Astrocyte (in vitro differentiated cells and primary cell): Measurements from ENCODE around the gene ZNF629. TPM values are rescaled to one million over a fixed set of nuclear protein-coding genes. Genes with fewer than 3 reads are reported as not detected.
A peak's percentile ranks its signal among the peaks of the same experiment; 100 is the strongest.

Experiments used
- DNase-seq: peaks from one replicate; pipeline ENCODE4 v3.0.0-alpha.2; 2010; ENCODE audit warnings: low read depth
- FAIRE-seq: peaks from 2 replicates; lab custom pipeline; 2011; peaks lifted over from hg19 to GRCh38; lab: Jason Lieb, UNC
- H2AFZ ChIP-seq: 2 replicates; pipeline ENCODE4 v1.6.0; 2012; ENCODE audit warnings: low read depth, low read length, inconsistent platforms
- H3K27ac ChIP-seq: 2 replicates; pipeline ENCODE4 v1.5.1; 2011; ENCODE audit warnings: low read depth, low read length, inconsistent platforms
- H3K27me3 ChIP-seq: 2 replicates; pipeline ENCODE4 v1.6.0; 2011; ENCODE audit warnings: low read length, inconsistent platforms; ENCODE audit not compliant: insufficient read depth
- H3K36me3 ChIP-seq: 2 replicates; pipeline ENCODE4 v1.5.1; 2011; ENCODE audit warnings: low read length, inconsistent platforms; ENCODE audit not compliant: insufficient read depth
- H3K4me1 ChIP-seq: 2 replicates; pipeline ENCODE4 v1.5.1; 2011; ENCODE audit warnings: low read length, inconsistent platforms; ENCODE audit not compliant: insufficient read depth
- H3K4me2 ChIP-seq: 2 replicates; pipeline ENCODE4 v1.6.0; 2012; ENCODE audit warnings: low read length, inconsistent platforms
- H3K4me3 ChIP-seq: 2 replicates; pipeline ENCODE4 v1.5.1; 2011; ENCODE audit warnings: low read depth, mild to moderate bottlenecking, low read length, inconsistent platforms; ENCODE audit not compliant: insufficient read depth
- H3K79me2 ChIP-seq: 2 replicates; pipeline ENCODE4 v1.6.0; 2012; ENCODE audit warnings: mild to moderate bottlenecking, low read length, inconsistent platforms; ENCODE audit not compliant: insufficient read depth
- H3K9ac ChIP-seq: 2 replicates; pipeline ENCODE4 v1.6.0; 2012; ENCODE audit warnings: mild to moderate bottlenecking, low read length, inconsistent platforms
- H3K9me3 ChIP-seq: 2 replicates; pipeline ENCODE4 v1.5.1; 2012; ENCODE audit warnings: low read depth, mild to moderate bottlenecking, low read length, inconsistent platforms; ENCODE audit not compliant: insufficient read depth
- H4K20me1 ChIP-seq: 2 replicates; pipeline ENCODE4 v1.6.0; 2012; ENCODE audit warnings: low read length, inconsistent platforms; ENCODE audit not compliant: insufficient read depth
- H3K27ac Mint-ChIP-seq: one replicate; pipeline ENCODE4 v1.8.0; 2021; ENCODE audit warnings: mild to moderate bottlenecking, mixed read lengths; ENCODE audit not compliant: unreplicated experiment
- H3K27me3 Mint-ChIP-seq: one replicate; pipeline ENCODE4 v1.8.0; 2021; ENCODE audit warnings: low read depth, mixed read lengths; ENCODE audit not compliant: unreplicated experiment
- H3K36me3 Mint-ChIP-seq: one replicate; pipeline ENCODE4 v1.8.0; 2021; ENCODE audit warnings: low read depth, mixed read lengths; ENCODE audit not compliant: unreplicated experiment
- H3K4me1 Mint-ChIP-seq: one replicate; pipeline ENCODE4 v1.8.0; 2021; ENCODE audit warnings: low read depth, mixed read lengths; ENCODE audit not compliant: unreplicated experiment
- H3K4me3 Mint-ChIP-seq: one replicate; pipeline ENCODE4 v1.8.0; 2021; ENCODE audit warnings: mild to moderate bottlenecking, moderate library complexity, mixed read lengths; ENCODE audit not compliant: unreplicated experiment
- H3K9me3 Mint-ChIP-seq: one replicate; pipeline ENCODE4 v1.8.0; 2021; ENCODE audit warnings: mild to moderate bottlenecking, mixed read lengths; ENCODE audit not compliant: unreplicated experiment
- EZH2 ChIP-seq: IDR thresholded peaks from 2 replicates; pipeline ENCODE4 v1.6.1; 2012; ENCODE audit warnings: mild to moderate bottlenecking, low read length, inconsistent platforms; ENCODE audit not compliant: insufficient read depth
- total RNA-seq: library from RNA; stranded (reverse); gene quantifications from 2 replicates; pipeline ENCODE4 v1.2.1, GENCODE V29; 2021
- TF ChIP-seq, protein P1 (sequence below): IDR thresholded peaks from 2 replicates; pipeline ENCODE4 v1.5.1; 2011; ENCODE audit warnings: low read depth, mild to moderate bottlenecking, inconsistent platforms, low read length, moderate library complexity; ENCODE audit not compliant: insufficient read depth

The ZNF629 gene
- total RNA-seq, 1 donor from 2014 or later: 17.6 TPM

GRCh38 chr16:30805056-30805369, 18.0 kb upstream of the ZNF629 start:
- peaks cover 14% of the 10 kb centered on the region for H3K27me3 Mint-ChIP-seq
- peak overlapping the region; percentile 91 for H2AFZ ChIP-seq
- H3K27me3 ChIP-seq: no peaks in the 10 kb centered on the region
- H3K4me3 Mint-ChIP-seq: peak overlapping the region; percentile 86
- TF ChIP-seq, protein P1, sequence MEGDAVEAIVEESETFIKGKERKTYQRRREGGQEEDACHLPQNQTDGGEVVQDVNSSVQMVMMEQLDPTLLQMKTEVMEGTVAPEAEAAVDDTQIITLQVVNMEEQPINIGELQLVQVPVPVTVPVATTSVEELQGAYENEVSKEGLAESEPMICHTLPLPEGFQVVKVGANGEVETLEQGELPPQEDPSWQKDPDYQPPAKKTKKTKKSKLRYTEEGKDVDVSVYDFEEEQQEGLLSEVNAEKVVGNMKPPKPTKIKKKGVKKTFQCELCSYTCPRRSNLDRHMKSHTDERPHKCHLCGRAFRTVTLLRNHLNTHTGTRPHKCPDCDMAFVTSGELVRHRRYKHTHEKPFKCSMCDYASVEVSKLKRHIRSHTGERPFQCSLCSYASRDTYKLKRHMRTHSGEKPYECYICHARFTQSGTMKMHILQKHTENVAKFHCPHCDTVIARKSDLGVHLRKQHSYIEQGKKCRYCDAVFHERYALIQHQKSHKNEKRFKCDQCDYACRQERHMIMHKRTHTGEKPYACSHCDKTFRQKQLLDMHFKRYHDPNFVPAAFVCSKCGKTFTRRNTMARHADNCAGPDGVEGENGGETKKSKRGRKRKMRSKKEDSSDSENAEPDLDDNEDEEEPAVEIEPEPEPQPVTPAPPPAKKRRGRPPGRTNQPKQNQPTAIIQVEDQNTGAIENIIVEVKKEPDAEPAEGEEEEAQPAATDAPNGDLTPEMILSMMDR: no peak
- no peak for TF ChIP-seq EZH2
- FAIRE-seq: no peak
- peaks cover 12% of the 10 kb centered on the region for H3K4me1 ChIP-seq
- no peak for DNase-seq
- peak overlapping the region; percentile 97 for H3K4me2 ChIP-seq
- no peaks in the 10 kb centered on the region for H3K9me3 Mint-ChIP-seq
- no peaks in the 10 kb centered on the region for H4K20me1 ChIP-seq
- peak overlapping the region; percentile 70 for H3K27ac ChIP-seq
- no peaks in the 10 kb centered on the region for H3K36me3 ChIP-seq
- peak overlapping the region; percentile 70 for H3K4me3 ChIP-seq
- no peaks in the 10 kb centered on the region for H3K79me2 ChIP-seq
- peak overlapping the region; percentile 62 for H3K27ac Mint-ChIP-seq
- H3K4me1 Mint-ChIP-seq: peaks cover 8% of the 10 kb centered on the region
- peak overlapping the region; percentile 88 for H3K9ac ChIP-seq
- no peaks in the 10 kb centered on the region for H3K9me3 ChIP-seq
- H3K36me3 Mint-ChIP-seq: no peaks in the 10 kb centered on the region

- H3K27me3 Mint-ChIP-seq: peaks cover 14% of the 10 kb centered on the region
- peaks cover 8% of the 10 kb centered on the region for H3K4me1 Mint-ChIP-seq
Observed at GRCh38 chr16:30802936-30803335, 15.9 kb upstream of the ZNF629 start.

DNA sequence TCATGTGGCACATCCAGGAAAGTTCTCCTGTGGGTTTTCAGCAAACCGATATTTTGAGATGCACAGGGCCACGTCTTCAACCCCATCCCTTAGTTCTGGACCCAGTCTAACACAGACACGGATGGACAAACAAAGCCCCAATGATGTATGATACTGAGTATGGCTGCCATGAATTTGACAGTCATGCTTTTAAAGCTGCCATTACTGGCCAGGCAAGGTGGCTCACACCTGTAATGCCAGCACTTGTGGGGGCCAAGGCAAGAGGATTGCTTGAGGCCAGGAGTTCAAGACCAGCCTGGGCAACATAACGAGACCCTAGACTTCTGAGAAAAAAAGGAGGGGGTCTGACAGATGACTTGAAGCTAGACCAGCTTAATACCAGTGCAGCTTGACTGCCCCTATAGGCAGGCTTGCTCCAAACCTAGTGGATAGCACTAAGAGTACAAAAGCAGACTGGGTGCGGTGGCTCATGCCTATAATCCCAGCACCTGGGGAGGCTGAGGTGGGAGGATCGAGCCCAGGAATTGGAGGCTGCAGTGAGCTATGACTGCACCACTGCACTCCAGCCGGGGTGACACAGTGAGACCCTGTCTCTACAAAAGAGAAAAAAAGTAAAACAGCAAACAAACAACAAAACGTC, 10.8 kb upstream of the ZNF629 start:
- TF ChIP-seq, protein P1: no peak
- no peak for TF ChIP-seq EZH2
- Histone ChIP-seq H3K4me3 (no peak overlapping the region), H3K9ac (no peak overlapping the region), H3K79me2 (no peaks in the 10 kb centered on the region), H3K4me1 (no peaks in the 10 kb centered on the region), H3K27me3 (no peaks in the 10 kb centered on the region), H3K4me2 (no peak overlapping the region), H3K36me3 (no peaks in the 10 kb centered on the region), H2AFZ (no peak overlapping the region), H3K9me3 (no peaks in the 10 kb centered on the region), H3K27ac (no peak overlapping the region), H4K20me1 (no peaks in the 10 kb centered on the region)
- H3K27ac Mint-ChIP-seq: no peak overlapping the region
- H3K4me3 Mint-ChIP-seq: no peak overlapping the region
- H3K27me3 Mint-ChIP-seq: peaks cover 19% of the 10 kb centered on the region
- no peaks in the 10 kb centered on the region for H3K36me3 Mint-ChIP-seq
- DNase-seq (no peak), FAIRE-seq (no peak)
- H3K9me3 Mint-ChIP-seq: no peaks in the 10 kb centered on the region
- no peaks in the 10 kb centered on the region for H3K4me1 Mint-ChIP-seq

More at GRCh38 chr16:30802936-30803335, 15.9 kb upstream of the ZNF629 start:
- Histone ChIP-seq H3K9me3 (no peaks in the 10 kb centered on the region), H3K9ac (no peak overlapping the region), H3K79me2 (no peaks in the 10 kb centered on the region), H3K36me3 (no peaks in the 10 kb centered on the region), H3K27me3 (no peaks in the 10 kb centered on the region), H4K20me1 (no peaks in the 10 kb centered on the region), H3K27ac (no peak overlapping the region), H3K4me3 (no peak overlapping the region), H2AFZ (no peak overlapping the region), H3K4me1 (peaks cover 12% of the 10 kb centered on the region), H3K4me2 (no peak overlapping the region)
- Mint-ChIP-seq H3K4me3 (no peak overlapping the region), H3K27ac (peak overlapping the region; percentile 7), H3K9me3 (no peaks in the 10 kb centered on the region), H3K36me3 (no peaks in the 10 kb centered on the region)
- FAIRE-seq (no peak), DNase-seq (no peak)
- no peak for TF ChIP-seq EZH2
- TF ChIP-seq, protein P1: no peak
